ENCODE results near the gene MCCC1. TPM values are rescaled to one million over a fixed set of nuclear protein-coding genes. Genes with fewer than 3 reads are reported as not detected.

MCCC1 gene
- total and polyA plus RNA-seq, 2 of the 13 experiments (the other 11 are each of a cell fraction or from before 2014, with no cell fraction given), result 11.7 to 30.1 TPM

- TF ChIP-seq ZFX (CRISPR knock-in tag; IDR thresholded peaks at IDR 0.05; ENCODE audit: low read depth), result peak; percentile 89
- peak; percentile 86; the same call in 1 of the 2 replicates for TF ChIP-seq ZZZ3 (CRISPR knock-in tag; IDR thresholded peaks at IDR 0.05; ENCODE audit: borderline replicate concordance)
- TF ChIP-seq BATF2 (CRISPR knock-in tag; IDR thresholded peaks at IDR 0.05), result peak; percentile 72; the same call in 1 of the 2 replicates
- TF ChIP-seq JDP2 (CRISPR knock-in tag; IDR thresholded peaks at IDR 0.05; ENCODE audit: borderline replicate concordance), result no peak
- no peak for TF ChIP-seq PHB2 (IDR thresholded peaks at IDR 0.05; ENCODE audit: partially characterized antibody)
- TF ChIP-seq NFE2L1 (CRISPR knock-in tag; IDR thresholded peaks at IDR 0.05; ENCODE audit: borderline replicate concordance), result no peak
- no peak for TF ChIP-seq NFE2L2 (IDR thresholded peaks at IDR 0.05; ENCODE audit: low read length)
- peak; percentile 38 for TF ChIP-seq HCFC1 (IDR thresholded peaks at IDR 0.05; ENCODE audit: low read depth, low read length)
- peak; percentile 73; the same call in 1 of the 2 replicates for TF ChIP-seq ZNF580 (CRISPR knock-in tag; IDR thresholded peaks at IDR 0.05; ENCODE audit: borderline replicate concordance, low read depth)
- TF ChIP-seq HDAC1 (CRISPR knock-in tag; IDR thresholded peaks at IDR 0.05), result peak; percentile 98
- no peak for TF ChIP-seq MAF1 (CRISPR knock-in tag; IDR thresholded peaks at IDR 0.05; ENCODE audit: borderline replicate concordance)
- no peak; the same call in 1 of the 2 replicates for TF ChIP-seq RERE (CRISPR knock-in tag; IDR thresholded peaks at IDR 0.05; ENCODE audit: low read depth)
- TF ChIP-seq ZC3H4 (CRISPR knock-in tag; IDR thresholded peaks at IDR 0.05; ENCODE audit: borderline replicate concordance), result no peak
- TF ChIP-seq POGZ (CRISPR knock-in tag; IDR thresholded peaks at IDR 0.05), result peak; percentile 99
- TF ChIP-seq ZNF101 (CRISPR knock-in tag; IDR thresholded peaks at IDR 0.05; ENCODE audit: borderline replicate concordance, low read depth), result no peak
- TF ChIP-seq NFIB (CRISPR knock-in tag; IDR thresholded peaks at IDR 0.05; ENCODE audit: borderline replicate concordance), result no peak
- TF ChIP-seq RFX3 (CRISPR knock-in tag; IDR thresholded peaks at IDR 0.05), result no peak
- TF ChIP-seq ZMAT3 (CRISPR knock-in tag; conservative IDR thresholded peaks at IDR 0.05), result 0 out of 2 replicates have a peak, but pooled peaks have one; percentile 65
- peak; percentile 45; the same call in 1 of the 2 replicates for TF ChIP-seq ZNF292 (CRISPR knock-in tag; IDR thresholded peaks at IDR 0.05; ENCODE audit: borderline replicate concordance, low read depth)
- TF ChIP-seq IRF9 (CRISPR knock-in tag; IDR thresholded peaks at IDR 0.05; ENCODE audit: borderline replicate concordance), result peak; percentile 33; the same call in 1 of the 2 replicates
- 0 out of 2 replicates have a peak, but pooled peaks have one; percentile 59 for TF ChIP-seq HOXA9 (CRISPR knock-in tag; IDR thresholded peaks at IDR 0.05; ENCODE audit: borderline replicate concordance)
These were observed at the start of gene MCCC1 (continued) for GRCh38 chr3:183099026-183099837.

Measured in HepG2 (cell line).